Fibroblast of skin of right quadriceps (primary cell): ENCODE measurements around the gene TWIST1.
A peak's percentile ranks its signal among the peaks of the same experiment; 100 is the strongest.

Experiments
- DNase-seq: peaks from one replicate; pipeline ENCODE4 v3.0.0-alpha.2; 2013

Gene TWIST1

GRCh38 chr7:19113002-19113350 lies 4.5 kb downstream of the TWIST1 start:
- no peak for DNase-seq

DNA sequence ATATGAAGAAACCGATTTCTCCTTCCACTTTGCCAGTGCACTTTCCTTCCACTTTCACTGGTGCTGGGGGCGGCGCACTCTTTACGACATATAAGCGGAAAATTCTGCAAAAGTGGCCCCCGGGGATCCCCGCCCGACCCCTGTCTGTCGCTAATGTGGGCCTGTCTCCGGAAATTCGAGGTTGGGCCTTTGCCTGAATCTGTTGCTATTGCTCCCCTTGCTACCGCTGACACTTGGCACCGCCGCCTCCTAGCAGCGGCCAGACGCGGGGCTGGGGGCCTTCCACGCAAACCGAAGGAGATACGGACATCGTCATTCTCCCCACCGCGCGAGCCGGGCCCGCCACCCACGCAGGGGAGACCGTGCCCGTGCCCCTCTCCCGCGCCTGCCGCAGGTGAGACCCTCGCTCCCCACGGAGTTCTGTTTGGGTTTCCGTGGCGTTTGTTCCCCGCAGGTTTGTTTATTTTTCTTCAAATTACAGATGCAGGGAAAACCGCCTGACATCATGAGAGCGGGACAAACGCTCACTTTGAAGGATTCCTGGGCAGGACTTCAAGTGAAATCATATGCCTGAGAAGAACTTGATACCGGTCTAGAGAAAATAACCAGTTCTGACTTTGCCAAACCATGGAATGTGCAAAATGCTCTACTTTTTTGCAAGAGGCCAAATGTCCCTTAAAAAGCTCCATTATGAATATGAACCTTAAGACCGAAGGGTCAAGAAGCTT lies 5.0 kb downstream of the TWIST1 start:
- DNase-seq = peak; percentile 61

- DNase-seq = peak; percentile 69
Measured at GRCh38 chr7:19111474-19112273, 5.8 kb downstream of the TWIST1 start.

- DNase-seq = peak; percentile 38
Measured at GRCh38 chr7:19110776-19111175, 6.7 kb downstream of the TWIST1 start.

GRCh38 chr7:19110026-19110730 lies 7.3 kb downstream of the TWIST1 start:
- DNase-seq = peak; percentile 45

DNA sequence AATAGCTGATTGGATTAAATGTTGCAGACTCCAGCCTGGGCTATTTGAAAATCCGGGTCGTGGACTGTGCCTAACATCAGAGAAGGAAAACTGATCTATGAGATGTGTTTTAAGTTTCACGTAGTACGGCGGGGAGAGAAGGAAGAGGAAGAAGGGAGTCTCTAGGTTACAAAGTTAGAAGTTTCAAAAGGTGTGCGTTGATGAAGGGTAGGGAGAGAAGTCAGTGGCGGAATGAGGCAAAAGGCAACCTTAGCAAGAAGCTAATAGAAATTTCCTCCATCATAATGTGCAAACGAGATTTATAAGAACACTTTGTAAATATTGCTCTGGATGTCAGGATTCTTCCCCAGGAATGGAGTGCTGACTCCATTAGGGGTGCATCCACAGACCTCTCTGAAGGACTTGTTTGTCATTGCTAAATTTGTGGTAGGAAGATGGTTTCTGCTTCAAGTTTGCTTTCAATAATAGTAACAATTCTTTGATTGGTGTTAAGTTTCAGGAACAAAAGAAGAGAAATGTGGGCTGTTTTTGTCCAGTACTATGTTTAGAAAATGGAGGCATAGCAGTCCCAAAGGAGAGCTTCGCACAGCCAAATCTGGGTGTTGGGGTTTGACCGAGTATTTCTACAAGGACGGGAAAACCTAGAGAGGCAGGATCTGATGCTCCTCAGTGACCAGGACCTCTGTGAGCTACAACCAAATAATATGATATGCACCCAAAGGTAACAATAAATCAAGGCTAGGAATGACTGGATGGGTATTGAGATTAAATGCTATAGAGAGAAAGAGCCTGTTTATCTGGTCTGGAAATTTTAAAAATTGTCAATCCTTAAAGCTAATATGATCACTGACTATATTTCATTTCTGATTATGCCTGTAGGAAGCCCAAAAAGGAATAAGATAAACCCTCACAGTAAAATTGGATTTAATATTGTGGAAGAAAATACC lies 8.2 kb downstream of the TWIST1 start:
- peak; percentile 48 for DNase-seq

GRCh38 chr7:19107356-19108146 lies 9.9 kb downstream of the TWIST1 start:
- peak; percentile 90 for DNase-seq

- DNase-seq = no peak
Measured at GRCh38 chr7:19107081-19107355, 10.4 kb downstream of the TWIST1 start.

DNA sequence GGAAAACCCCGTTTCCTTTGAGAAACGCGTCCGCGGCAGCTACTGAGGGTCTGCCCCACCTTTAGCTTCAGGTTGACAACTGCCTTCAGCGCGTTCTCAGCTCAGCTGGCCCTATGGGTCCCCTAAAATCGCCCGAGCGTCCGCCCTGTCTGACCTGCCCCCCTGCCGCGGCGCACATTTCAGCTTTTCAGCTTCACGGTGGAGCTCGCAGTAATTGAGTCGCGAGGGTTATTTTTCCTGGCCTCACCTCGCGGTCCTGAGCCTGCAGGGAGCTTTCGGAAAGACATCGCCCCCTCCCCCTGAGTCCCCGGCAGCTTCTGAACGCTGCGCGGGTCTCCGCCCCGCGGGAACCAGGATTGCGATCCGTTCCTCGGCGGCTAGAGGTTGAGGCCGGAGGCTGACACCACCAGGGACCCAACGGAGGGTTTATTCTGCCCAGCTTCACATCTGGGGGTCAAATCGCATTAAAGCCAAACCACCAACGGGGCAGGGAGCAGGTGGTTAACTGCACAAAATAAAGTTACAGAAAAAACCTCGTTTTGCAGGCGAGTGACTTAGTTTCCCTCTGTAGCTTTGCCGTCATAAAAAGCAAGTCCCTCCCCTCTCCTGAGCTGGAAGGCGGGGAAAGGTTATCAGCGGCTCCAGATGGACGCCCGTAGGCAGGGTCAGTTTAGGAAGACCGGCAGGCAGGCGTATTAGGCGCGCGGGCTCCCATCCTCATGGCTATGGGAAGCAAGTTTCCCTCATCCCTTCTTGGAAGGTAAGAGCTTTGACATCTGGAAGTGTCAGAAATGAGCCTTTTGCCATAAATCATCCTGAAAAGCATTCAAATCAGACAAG lies 11.0 kb downstream of the TWIST1 start:
- DNase-seq = peak; percentile 48

DNA sequence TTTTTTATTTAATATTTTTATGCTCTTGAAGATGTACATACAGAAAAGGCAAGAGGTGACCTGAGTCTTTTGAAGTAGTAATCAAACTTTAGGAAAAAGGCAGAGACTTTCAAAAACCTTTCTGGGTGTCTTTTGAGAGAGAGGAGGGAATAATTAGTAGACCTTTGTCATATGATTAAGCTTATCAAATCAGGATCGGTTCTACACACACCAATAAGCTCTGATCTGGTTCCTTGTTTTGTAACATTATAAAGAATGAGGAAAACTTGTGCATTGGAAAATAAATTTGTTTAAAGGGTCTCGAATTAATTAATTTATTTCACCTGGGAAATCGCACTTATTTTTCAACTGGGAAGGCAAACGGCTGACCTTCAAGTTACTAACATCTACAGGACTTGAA lies 11.9 kb downstream of the TWIST1 start:
- peak; percentile 39 for DNase-seq

- peak; percentile 39 for DNase-seq
Measured at GRCh38 chr7:19104811-19105210, 12.6 kb downstream of the TWIST1 start.

- DNase-seq = peak; percentile 40
Measured at GRCh38 chr7:19102884-19103283, 14.6 kb downstream of the TWIST1 start.

- DNase-seq = peak; percentile 35
Measured at GRCh38 chr7:19101909-19102308, 15.5 kb downstream of the TWIST1 start.

- peak; percentile 76 for DNase-seq
Measured at GRCh38 chr7:19101472-19101871, 16.0 kb downstream of the TWIST1 start.

DNA sequence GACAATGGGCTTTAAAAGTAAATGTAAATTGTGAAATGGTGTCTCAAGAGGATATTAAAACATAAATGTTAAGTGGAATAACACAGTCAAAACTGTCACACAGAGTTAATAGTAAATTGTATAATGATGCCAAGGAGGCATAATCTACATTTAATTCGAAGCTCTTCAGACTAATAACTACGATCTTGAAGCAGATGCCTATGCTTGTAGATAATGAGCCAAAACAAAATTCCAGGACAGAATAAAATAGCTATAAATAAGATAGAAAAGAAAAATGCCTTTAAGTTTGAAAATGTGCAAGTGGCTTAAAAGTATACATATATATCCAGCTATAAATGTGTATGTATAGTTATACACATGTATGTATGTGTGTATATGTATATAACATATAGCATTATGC lies 17.5 kb downstream of the TWIST1 start:
- DNase-seq = peak; percentile 31

GRCh38 chr7:19099194-19099593 lies 18.2 kb downstream of the TWIST1 start:
- peak; percentile 32 for DNase-seq

GRCh38 chr7:19098510-19098909 lies 18.9 kb downstream of the TWIST1 start:
- DNase-seq = peak; percentile 1

DNA sequence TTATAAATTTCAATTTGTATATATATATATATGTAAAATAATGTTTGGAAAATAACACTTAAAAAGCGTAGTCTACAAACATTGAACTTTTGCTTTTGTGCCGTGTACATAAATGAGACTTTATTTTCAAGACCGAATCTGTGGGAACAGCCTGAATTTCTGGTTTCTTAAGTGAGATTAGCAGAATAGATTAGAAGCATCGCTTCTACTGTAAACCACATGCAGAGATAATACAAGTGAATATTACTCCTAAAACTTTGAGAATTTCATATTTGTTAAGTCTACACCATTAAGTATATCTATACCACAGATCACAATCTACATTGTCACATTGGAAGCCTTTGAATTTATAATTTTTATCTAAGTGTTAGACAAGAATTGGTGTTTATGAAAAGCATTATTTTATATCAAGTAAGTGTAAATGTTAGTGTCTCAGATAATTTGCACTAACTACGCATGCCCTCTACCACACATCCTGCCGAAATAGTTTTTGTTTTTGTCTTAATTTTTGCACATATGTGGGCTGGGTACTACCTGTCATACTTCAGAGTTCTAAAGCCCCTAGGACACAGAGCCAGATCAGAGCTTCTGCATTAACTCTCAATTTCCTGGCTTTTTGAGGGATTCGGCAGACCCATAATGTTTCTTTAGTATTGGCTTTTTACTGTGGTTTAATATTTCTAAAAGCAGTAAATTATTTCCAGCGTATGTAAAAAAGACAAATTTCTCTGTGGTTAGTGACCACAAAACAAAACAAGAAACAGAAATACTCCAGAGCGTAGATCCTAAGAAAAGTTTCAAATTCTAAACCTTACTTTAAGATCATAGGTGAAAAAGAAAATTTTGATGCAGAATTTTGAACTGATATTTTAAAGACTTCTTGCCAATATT lies 20.0 kb downstream of the TWIST1 start:
- peak; percentile 58 for DNase-seq

DNA sequence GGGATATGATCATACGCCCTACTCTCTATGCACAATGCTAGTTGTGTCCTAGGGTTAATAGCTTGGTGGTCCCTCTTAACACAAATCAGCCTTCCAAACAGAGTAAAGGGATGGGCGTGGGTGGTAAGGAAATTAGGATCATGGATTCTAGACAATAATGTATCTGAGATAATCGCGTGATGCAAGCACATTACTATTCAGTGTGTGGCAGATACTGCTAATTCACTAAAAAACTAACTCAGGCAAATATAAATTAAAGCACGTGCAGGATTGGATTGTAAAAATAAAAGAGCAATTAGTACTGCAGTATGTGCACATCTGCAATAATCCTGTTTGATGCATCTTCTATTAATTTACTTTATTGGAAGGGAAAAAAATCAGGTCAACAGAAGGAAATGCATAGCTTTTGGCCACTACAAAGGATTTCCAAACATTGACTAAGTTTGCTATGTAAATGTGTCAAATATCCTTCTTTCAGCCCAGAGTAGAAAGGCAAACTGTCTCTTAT lies 22.0 kb downstream of the TWIST1 start:
- peak; percentile 60 for DNase-seq
